Stimulated activated CD8-positive, alpha-beta memory T cell treated with anti-CD3 and anti-CD28 coated beads, Interleukin-4, amount 100 ng/mL, for 24 hours (primary cell): ENCODE measurements around the gene CGB3.

Experiments
- DNase-seq: peaks from one replicate; pipeline ENCODE4 v3.0.0-alpha.2; 2020; ENCODE audit warnings: low read depth

Gene CGB3

DNA sequence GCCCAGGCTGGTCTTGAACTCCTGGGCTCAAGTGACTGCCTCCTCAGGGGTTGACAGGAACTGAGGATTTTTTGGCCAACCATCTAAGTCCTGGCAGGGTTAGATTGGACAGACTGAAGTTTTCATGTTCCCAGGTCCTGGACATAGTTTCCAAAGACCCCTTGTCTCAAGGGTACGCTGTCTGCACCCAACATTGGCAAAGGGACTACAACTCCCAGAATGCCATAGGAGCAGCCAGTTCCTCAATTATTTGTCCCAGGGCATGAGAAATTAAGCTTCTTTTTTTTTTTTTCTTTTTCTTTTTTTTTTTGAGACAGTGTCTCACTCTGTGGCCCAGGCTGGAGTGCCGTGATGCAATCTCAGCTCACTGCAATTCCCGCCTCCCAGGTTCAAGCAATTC is 37.9 kb downstream of the CGB3 start:
- DNase-seq: no peak

DNA sequence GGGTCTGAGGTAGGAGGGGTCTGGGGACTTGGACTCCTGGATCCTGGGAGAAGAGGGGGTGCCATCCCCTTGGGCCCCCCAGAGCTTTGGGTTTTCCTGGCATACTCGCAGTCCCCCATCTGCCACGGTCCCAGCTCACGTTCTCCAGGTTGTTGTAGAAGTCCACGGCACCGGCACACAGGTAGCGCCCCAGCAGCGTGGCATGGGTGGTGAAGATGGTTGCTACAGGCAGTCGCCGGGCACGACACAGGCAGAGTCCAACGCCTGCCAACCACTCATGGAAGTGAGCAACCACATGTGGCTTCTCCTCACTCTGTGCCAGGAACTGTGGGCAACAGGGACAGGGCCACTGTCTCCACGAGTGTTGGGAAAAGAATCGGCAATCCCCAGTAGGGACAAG is 38.4 kb downstream of the CGB3 start:
- no peak for DNase-seq

DNA sequence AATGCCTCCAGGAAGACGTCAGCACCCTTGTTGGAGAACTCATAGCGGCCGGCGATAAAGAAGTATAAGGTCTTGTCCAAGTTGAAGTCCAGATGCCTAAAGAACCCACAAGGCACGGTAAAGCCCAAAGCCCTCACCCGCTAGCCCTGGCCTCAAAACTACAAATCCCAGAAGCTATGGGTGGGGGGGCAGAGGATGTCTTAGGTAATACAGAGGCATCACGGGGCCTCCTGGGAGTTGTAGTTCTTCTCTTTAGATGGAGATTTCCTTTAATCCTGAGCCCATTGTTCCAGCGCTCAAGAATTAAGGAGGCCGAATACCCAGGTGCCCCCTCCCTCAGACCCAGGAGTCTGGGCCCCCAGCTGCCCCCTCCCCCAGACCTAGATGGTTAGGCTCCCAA is 41.9 kb downstream of the CGB3 start:
- no peak for DNase-seq

DNA sequence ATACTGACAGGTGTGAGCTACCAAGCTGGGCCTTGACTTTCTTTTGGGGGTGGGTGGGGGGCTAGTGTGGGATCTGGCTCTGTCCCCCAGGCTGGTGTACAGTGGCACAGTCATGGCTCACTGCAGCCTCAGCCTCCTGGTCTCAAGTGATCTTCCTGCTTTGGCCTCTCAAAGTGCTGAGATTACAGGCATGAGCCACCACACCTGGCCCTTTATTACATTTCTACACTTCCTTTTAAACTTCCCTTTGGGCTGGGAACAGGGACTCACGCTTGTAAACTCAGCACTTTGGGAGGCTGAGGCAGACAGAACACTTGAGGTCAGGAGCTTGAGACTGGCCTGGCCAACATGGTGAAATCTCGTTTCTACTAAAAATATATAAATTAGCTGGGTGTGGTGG is 47.1 kb downstream of the CGB3 start:
- no peak for DNase-seq

DNA sequence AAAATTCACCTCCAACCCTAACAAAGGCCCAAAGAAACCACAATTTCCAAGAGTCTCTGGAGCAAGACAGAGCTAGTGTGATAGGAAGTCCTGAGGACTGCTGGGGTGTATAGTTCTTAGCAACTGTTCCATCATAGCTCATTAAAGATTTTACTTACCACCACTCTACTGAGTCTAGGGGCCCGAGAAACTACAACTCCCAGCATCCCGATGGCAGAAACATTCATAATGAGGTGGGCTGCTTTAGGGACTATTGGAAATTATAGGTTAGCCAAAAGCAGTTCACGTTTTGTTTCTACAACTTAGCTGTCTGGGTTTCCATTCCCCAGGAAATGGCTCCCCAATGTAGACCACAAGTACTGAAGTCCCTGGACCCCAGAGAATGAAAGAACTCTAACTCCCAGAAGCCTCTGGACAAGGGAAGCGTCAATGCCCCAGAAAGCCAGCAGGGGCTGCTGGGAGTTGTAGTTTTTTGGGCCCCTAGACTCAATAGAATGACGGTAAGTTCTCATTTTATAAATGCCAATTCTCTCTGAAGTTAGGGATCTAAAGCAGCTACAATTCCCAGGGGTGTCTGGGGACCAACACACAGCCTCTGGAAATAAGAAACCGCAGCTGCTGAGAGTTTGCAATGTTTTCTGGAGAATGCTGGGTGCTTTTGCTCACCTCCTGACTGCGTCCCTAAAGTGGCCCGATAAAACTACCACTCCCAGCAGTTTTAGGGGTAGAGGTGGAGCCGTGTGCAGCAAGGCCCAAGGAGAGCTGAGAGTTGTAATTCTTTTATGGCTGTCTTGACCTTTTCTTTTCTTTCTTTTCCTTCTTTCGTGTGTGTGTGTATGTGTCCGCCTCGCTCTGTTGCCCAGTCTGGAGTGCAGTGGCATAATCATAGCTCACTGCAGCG is 47.9 kb downstream of the CGB3 start:
- DNase-seq: no peak
